T-helper 1 cell treated with Interleukin-12 subunit alpha and Interleukin-12 subunit beta and Interleukin-4 antibody, amounts not matched to agents 30 ng/mL and 1 ng/mL, for 36 hours (primary cell): ENCODE results near the gene CLDN20. TPM values are rescaled to one million over a fixed set of nuclear protein-coding genes. Genes with fewer than 3 reads are reported as not detected.

Experiments used
- intact Hi-C: fragments of 100-400 bp; cut with micrococcal nuclease; formaldehyde crosslinking; loops from one replicate; pipeline ENCODE4 v1.15.1; 2024
- total RNA-seq: library from RNA; stranded (reverse); gene quantifications from 2 replicates; pipeline ENCODE4 v1.2.3, GENCODE V29; 2022

CLDN20 gene
- total RNA-seq, 1 donor from 2014 or later: not detected

GRCh38 chr6:155268088-155268867, 4.5 kb downstream of the CLDN20 start:
- intact Hi-C loops: loop anchor here (1.0 kb wide), 3 partner anchors 91 to 593 kb away; no protein-coding TSS in a partner anchor

- intact Hi-C loops: no loop called here
Measured at GRCh38 chr6:155269765-155270164, 6.0 kb downstream of the CLDN20 start.

- intact Hi-C loops: no loop called here
Measured at GRCh38 chr6:155270561-155271091, 6.8 kb downstream of the CLDN20 start.

- intact Hi-C loops: no loop called here
Measured at GRCh38 chr6:155271145-155271544, 7.3 kb downstream of the CLDN20 start.

- intact Hi-C loops: no loop called here
Measured at GRCh38 chr6:155272353-155273232, 8.8 kb downstream of the CLDN20 start.

GRCh38 chr6:155273431-155273830, 9.6 kb downstream of the CLDN20 start:
- intact Hi-C loops: no loop called here

GRCh38 chr6:155274106-155274505, 10.3 kb downstream of the CLDN20 start:
- intact Hi-C loops: loop anchor here (1.0 kb wide), 1 partner anchor 40 kb away; no protein-coding TSS in a partner anchor

GRCh38 chr6:155274533-155274932, 10.7 kb downstream of the CLDN20 start:
- intact Hi-C loops: loop anchor here (1.0 kb wide), 1 partner anchor 40 kb away; no protein-coding TSS in a partner anchor

- intact Hi-C loops: no loop called here
Measured at GRCh38 chr6:155275808-155276480, 12.1 kb downstream of the CLDN20 start.

- intact Hi-C loops: no loop called here
Measured at GRCh38 chr6:155276638-155277037, 12.8 kb downstream of the CLDN20 start.

GRCh38 chr6:155278319-155279049, 14.7 kb downstream of the CLDN20 start:
- intact Hi-C loops: no loop called here

GRCh38 chr6:155284775-155285174, 21.0 kb downstream of the CLDN20 start:
- intact Hi-C loops: no loop called here

GRCh38 chr6:155287762-155288161, 23.9 kb downstream of the CLDN20 start:
- intact Hi-C loops: no loop called here

- intact Hi-C loops: no loop called here
Measured at GRCh38 chr6:155290491-155290890, 26.7 kb downstream of the CLDN20 start.

- intact Hi-C loops: no loop called here
Measured at GRCh38 chr6:155291291-155291690, 27.5 kb downstream of the CLDN20 start.

GRCh38 chr6:155292711-155293110, 28.9 kb downstream of the CLDN20 start:
- intact Hi-C loops: no loop called here

GRCh38 chr6:155297669-155298068, 33.9 kb downstream of the CLDN20 start:
- intact Hi-C loops: no loop called here

GRCh38 chr6:155301867-155302266, 38.1 kb downstream of the CLDN20 start:
- intact Hi-C loops: no loop called here

GRCh38 chr6:155303361-155303870, 39.6 kb downstream of the CLDN20 start:
- intact Hi-C loops: no loop called here

GRCh38 chr6:155306958-155307357, 43.1 kb downstream of the CLDN20 start:
- intact Hi-C loops: loop anchor here (1.0 kb wide), 1 partner anchor 7 kb away; the partner anchor contains the start of gene TFB1M
